Heart left ventricle (tissue), 16 donors: ENCODE results near the gene RTEL1. TPM values are rescaled to one million over a fixed set of nuclear protein-coding genes. Genes with fewer than 3 reads are reported as not detected.

Source experiments
- ATAC-seq, 4 donors: fragments of 200-7000 bp; cut with Tn5 transposase; one replicate each; pipeline ENCODE4 v1.9.1; 2020 to 2022; ENCODE audit warnings: moderate library complexity in 4 of 4, mild to moderate bottlenecking in 3 of 4, moderate number of reproducible peaks in 1 of 4
- DNase-seq, 5 donors: peaks; one replicate each; pipeline ENCODE4 v3.0.0-alpha.2; 2020
- H3K27ac ChIP-seq, 12 donors: fragments of 200-600 bp; sonication (generic) in 4 of 12; one replicate each; pipeline versions ENCODE4 v1.5.0 to v1.8.0; 2016 to 2022; ENCODE audit warnings: mild to moderate bottlenecking in 2 of 12
- H3K27me3 ChIP-seq, 9 donors: fragments of 200-600 bp; sonication (generic) in 2 of 9; one replicate each; pipeline versions ENCODE4 v1.5.1 to v1.8.0; 2016 to 2022; ENCODE audit warnings: mild to moderate bottlenecking in 3 of 9
- H3K36me3 ChIP-seq, 9 donors: fragments of 200-600 bp; sonication (generic) in 2 of 9; one replicate each; pipeline versions ENCODE4 v1.5.0 to v1.8.0; 2018 to 2022; ENCODE audit warnings: mild to moderate bottlenecking in 2 of 9
- H3K4me1 ChIP-seq, 12 donors: fragments of 200-600 bp; sonication (generic) in 4 of 12; one replicate each; pipeline versions ENCODE4 v1.5.0 to v1.8.0; 2016 to 2022; ENCODE audit warnings: mild to moderate bottlenecking in 3 of 12
- H3K4me3 ChIP-seq, 12 donors: fragments of 200-600 bp; sonication (generic) in 4 of 12; one replicate each; pipeline versions ENCODE4 v1.5.0 to v1.8.0; 2017 to 2022; ENCODE audit warnings: mild to moderate bottlenecking in 9 of 12, moderate library complexity in 4 of 12
- H3K9me3 ChIP-seq, 12 donors: fragments of 200-600 bp; sonication (generic) in 4 of 12; one replicate each; pipeline versions ENCODE4 v1.5.0 to v1.8.0; 2016 to 2022; ENCODE audit warnings: mild to moderate bottlenecking in 1 of 12
- CTCF ChIP-seq, 12 donors: fragments of 200-600 bp; sonication (generic) in 4 of 12; IDR thresholded peaks; one replicate each; pipeline versions ENCODE4 v1.5.0 to v1.8.0; 2018 to 2022; ENCODE audit warnings: antibody characterized with exemption in 12 of 12, mild to moderate bottlenecking in 5 of 12
- POLR2A ChIP-seq, 2 donors: fragments of 450-650 bp; IDR thresholded peaks; one replicate each; pipeline ENCODE4 v1.6.1; 2017; ENCODE audit warnings: antibody characterized with exemption in 2 of 2, mild to moderate bottlenecking in 2 of 2, moderate library complexity in 2 of 2
- WGBS, 4 donors: extraction: QIAGEN DNeasy Blood & Tissue Kit in 2 of 4; methylation state at CpG; one replicate each; pipeline versions ENCODE4 v1.1.5 to v1.1.7; 2013 to 2018; 5-methylcytosine and 5-hydroxymethylcytosine counted together
- intact Hi-C, 10 donors: fragments of 100-400 bp; cut with DNase I; formaldehyde crosslinking; loops; one replicate each; pipeline versions ENCODE4 v1.11.1 to v1.14.2; 2022
- polyA plus RNA-seq, 2 donors: library from polyadenylated mRNA; stranded (reverse); fragments of 200-250 nt; gene quantifications; one replicate each; pipeline ENCODE4 v1.2.3, GENCODE V29; 2013
- total RNA-seq, 9 donors: library from RNA; depleted of rRNA in 2 of 9; stranded (reverse); fragments of >200 nt in 2 of 9; fragmentation: NEBNext Ultra II Directional in 3 of 9; extraction: Animal tissue kit (Norgen Biotek cat#: 25700) in 3 of 9; gene quantifications; one replicate each; pipeline versions ENCODE4 v1.1.0 to v1.2.4, GENCODE V29; 2016 to 2023
- donor health status: ischemic (EF 13 %, LVEDD 7.1; RV severe dilation, severe dysfunction).
- donor health status: healthy with polysubstance abuse.
- donor health status: DM: no; HTN: yes; CAD: no.
- donor health status: DM: no; HTN: no; CAD: no.
- donor health status: ischemic (EF 25% LVEDD 6.9; RV normal size, moderate dysfunction).
- donor health status: ischemic (EF 25% LVEDD 5.7; RV mildly dilated, moderate dysfunction).
- donor health status: healthy.
- donor health status: DM: yes; HTN: yes; CAD: no.
- donor health status: ischemic (EF 35%, LVEDD 5.7; RV mildly dilated, moderate dysfunction).
- donor health status: nonischemic (EF 11% LVEDD 7.7; RV severe dilation, severe dysfunction).
- donor health status: DM: yes; HTN: yes; CAD: no.
- donor health status: PGD.
- donor health status: ischemic (EF 29% LVEDD 5.4; RV normal size, mild dysfunction).
- donor health status: nonischemic (EF 23%, LVEDD 6.1; RV moderate dilation, normal function).

The RTEL1 gene
- total and polyA plus RNA-seq, 11 donors = 3.0 to 17.8 (median 9.6) TPM

GRCh38 chr20:63664143-63664851 lies 6.2 kb downstream of the RTEL1 start:
- 85 to 92% (median 90%) methylated on average over 13 to 22 of the region's 22 CpGs for WGBS, 4 donors
- H3K4me3 ChIP-seq = no peak overlapping the region
- no peak overlapping the region for H3K27ac ChIP-seq
- DNase-seq (no peak), ATAC-seq (no peak)
- peaks cover 0 to 82% (median 64%) of the 10 kb centered on the region in 9 donors for H3K36me3 ChIP-seq
- TF ChIP-seq POLR2A (IDR thresholded peaks at IDR 0.05) (no peak), CTCF (IDR thresholded peaks at IDR 0.05) (no peak)
- H3K9me3 ChIP-seq = no peaks in the 10 kb centered on the region
- no peaks in the 10 kb centered on the region for H3K27me3 ChIP-seq
- peaks cover 0 to 6% (median 4%) of the 10 kb centered on the region in 12 donors for H3K4me1 ChIP-seq
- intact Hi-C loops = no loop called here

- no peaks in the 10 kb centered on the region for H3K9me3 ChIP-seq
- intact Hi-C loops = no loop called here
- H3K4me3 ChIP-seq = no peak overlapping the region
- no peaks in the 10 kb centered on the region for H3K27me3 ChIP-seq
- no peak overlapping the region for H3K27ac ChIP-seq
- ATAC-seq (peak in 2 of 4 donors; percentile 21 to 68), DNase-seq (no peak)
- H3K4me1 ChIP-seq = no peaks in the 10 kb centered on the region
- H3K36me3 ChIP-seq = peaks cover 0 to 82% (median 66%) of the 10 kb centered on the region in 9 donors
- WGBS, 4 donors = 69 to 76% (median 72%) methylated on average over 10 to 18 of the region's 18 CpGs
- TF ChIP-seq CTCF (IDR thresholded peaks at IDR 0.05) (no peak), POLR2A (IDR thresholded peaks at IDR 0.05) (no peak)
These were observed 6.9 kb downstream of the RTEL1 start for GRCh38 chr20:63664861-63665594.

GRCh38 chr20:63665708-63666107 lies 7.6 kb downstream of the RTEL1 start:
- DNase-seq = no peak
- intact Hi-C loops = no loop called here

More at GRCh38 chr20:63665708-63666107, 7.6 kb downstream of the RTEL1 start:
- H3K27ac ChIP-seq = no peak overlapping the region
- whole genome bisulfite sequencing, 4 donors = 91 to 97% (median 93%) methylated on average over 11 to 14 of the region's 14 CpGs
- no peak overlapping the region for H3K4me3 ChIP-seq
- H3K27me3 ChIP-seq = no peaks in the 10 kb centered on the region
- ATAC-seq = no peak
- no peaks in the 10 kb centered on the region for H3K4me1 ChIP-seq
- H3K36me3 ChIP-seq = peaks cover 0 to 82% (median 60%) of the 10 kb centered on the region in 9 donors
- no peaks in the 10 kb centered on the region for H3K9me3 ChIP-seq
- TF ChIP-seq CTCF (IDR thresholded peaks at IDR 0.05) (no peak), POLR2A (IDR thresholded peaks at IDR 0.05) (no peak)
